Endodermal cell (in vitro differentiated cells): ENCODE data around the gene FXYD3. TPM values are rescaled to one million over a fixed set of nuclear protein-coding genes. Genes with fewer than 3 reads are reported as not detected.

ENCODE experiments used
- DNase-seq: peaks from one replicate; pipeline ENCODE4 v3.0.0-alpha.2; 2017
- H3K27ac ChIP-seq: 2 replicates; pipeline ENCODE4 v1.5.1; 2013; ENCODE audit warnings: mild to moderate bottlenecking, low read depth, low read length, moderate library complexity
- H3K27me3 ChIP-seq: 2 replicates; pipeline ENCODE4 v1.6.1; 2013; ENCODE audit warnings: mild to moderate bottlenecking, low read length, moderate library complexity; ENCODE audit not compliant: insufficient read depth, control insufficient read depth, poor library complexity, severe bottlenecking
- H3K36me3 ChIP-seq: 2 replicates; pipeline ENCODE4 v1.7.0; 2013; ENCODE audit warnings: mild to moderate bottlenecking, low read length, moderate library complexity; ENCODE audit not compliant: control insufficient read depth, insufficient read depth
- H3K4me1 ChIP-seq: one replicate; pipeline ENCODE4 v1.7.0; 2013; ENCODE audit warnings: low read length; ENCODE audit not compliant: control insufficient read depth, insufficient read depth
- H3K4me3 ChIP-seq: 2 replicates; pipeline ENCODE4 v1.5.1; 2013; ENCODE audit warnings: mild to moderate bottlenecking, low read length, moderate library complexity
- H3K9ac ChIP-seq: 2 replicates; pipeline ENCODE4 v1.6.1; 2013; ENCODE audit warnings: mild to moderate bottlenecking, low read length, moderate library complexity; ENCODE audit not compliant: poor library complexity, severe bottlenecking; ENCODE audit errors: extremely low read depth
- H3K9me3 ChIP-seq: 2 replicates; pipeline ENCODE4 v1.6.1; 2013; ENCODE audit warnings: mild to moderate bottlenecking, low read length, moderate library complexity; ENCODE audit not compliant: control insufficient read depth
- H3K27ac Mint-ChIP-seq: 2 replicates; pipeline ENCODE4 v1.8.0; 2020; ENCODE audit warnings: mixed read lengths
- H3K27me3 Mint-ChIP-seq: 2 replicates; pipeline ENCODE4 v1.8.0; 2021; ENCODE audit warnings: mild to moderate bottlenecking, mixed read lengths; ENCODE audit not compliant: insufficient read depth
- H3K36me3 Mint-ChIP-seq: 2 replicates; pipeline ENCODE4 v1.8.0; 2020; ENCODE audit warnings: low read depth, mixed read lengths
- H3K4me1 Mint-ChIP-seq: 2 replicates; pipeline ENCODE4 v1.8.0; 2020; ENCODE audit warnings: mixed read lengths
- H3K4me3 Mint-ChIP-seq: 2 replicates; pipeline ENCODE4 v1.8.0; 2020; ENCODE audit warnings: mild to moderate bottlenecking, moderate library complexity, mixed read lengths
- H3K9me3 Mint-ChIP-seq: 2 replicates; pipeline ENCODE4 v1.8.0; 2020; ENCODE audit warnings: mild to moderate bottlenecking, mixed read lengths
- WGBS, 2 experiments: methylation state at CpG; one replicate each; pipeline versions ENCODE4 v1.1.5 to v1.1.7; 2013; ENCODE audit warnings: missing lambda C conversion rate in 2 of 2, mixed read lengths in 1 of 2; ENCODE audit not compliant: insufficient coverage in 1 of 2, insufficient read length in 1 of 2; 5-methylcytosine and 5-hydroxymethylcytosine counted together
- total RNA-seq, 2 donors: library from RNA; stranded (reverse); fragmentation: NEBNext Ultra II Directional in 1 of 2; extraction: Animal tissue kit (Norgen Biotek cat#: 25700) in 1 of 2; gene quantifications; 2 replicates in 1 of 2; 3 replicates in 1 of 2; pipeline ENCODE4 v1.2.1, GENCODE V29; 2021
- TF ChIP-seq, protein P1 (sequence below): fragments of 200-600 bp; sonication (generic); conservative IDR thresholded peaks from 2 replicates; pipeline ENCODE4 v1.5.0; 2021; ENCODE audit warnings: antibody characterized with exemption, mild to moderate bottlenecking

FXYD3 gene
- total RNA-seq, 2 donors from 2014 or later = not detected

DNA sequence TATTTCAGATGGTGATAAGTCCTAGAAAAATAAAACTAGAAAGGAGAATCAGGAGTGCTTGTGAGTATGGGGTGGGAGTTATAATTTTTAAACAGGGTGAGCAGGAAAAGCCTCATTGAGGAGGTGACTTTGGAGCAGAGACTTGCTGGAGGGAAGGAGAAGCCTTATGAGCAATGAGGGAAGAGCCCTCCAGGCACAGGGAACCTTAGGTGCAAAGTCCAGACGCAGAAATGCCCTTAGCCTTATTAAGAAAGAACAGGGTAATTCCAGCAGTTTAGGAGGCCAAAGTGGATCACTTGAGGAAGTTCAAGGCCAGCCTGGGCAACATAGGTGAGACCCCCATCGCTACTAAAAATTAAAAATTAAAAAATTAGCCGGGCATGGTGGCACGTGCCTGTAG is 21.0 kb upstream of the FXYD3 start:
- Mint-ChIP-seq H3K9me3 (no peaks in the 10 kb centered on the region), H3K4me1 (no peaks in the 10 kb centered on the region), H3K36me3 (no peaks in the 10 kb centered on the region), H3K27me3 (no peaks in the 10 kb centered on the region), H3K27ac (no peak overlapping the region), H3K4me3 (no peak overlapping the region)
- no peaks in the 10 kb centered on the region for H3K9me3 ChIP-seq
- TF ChIP-seq, protein P1, sequence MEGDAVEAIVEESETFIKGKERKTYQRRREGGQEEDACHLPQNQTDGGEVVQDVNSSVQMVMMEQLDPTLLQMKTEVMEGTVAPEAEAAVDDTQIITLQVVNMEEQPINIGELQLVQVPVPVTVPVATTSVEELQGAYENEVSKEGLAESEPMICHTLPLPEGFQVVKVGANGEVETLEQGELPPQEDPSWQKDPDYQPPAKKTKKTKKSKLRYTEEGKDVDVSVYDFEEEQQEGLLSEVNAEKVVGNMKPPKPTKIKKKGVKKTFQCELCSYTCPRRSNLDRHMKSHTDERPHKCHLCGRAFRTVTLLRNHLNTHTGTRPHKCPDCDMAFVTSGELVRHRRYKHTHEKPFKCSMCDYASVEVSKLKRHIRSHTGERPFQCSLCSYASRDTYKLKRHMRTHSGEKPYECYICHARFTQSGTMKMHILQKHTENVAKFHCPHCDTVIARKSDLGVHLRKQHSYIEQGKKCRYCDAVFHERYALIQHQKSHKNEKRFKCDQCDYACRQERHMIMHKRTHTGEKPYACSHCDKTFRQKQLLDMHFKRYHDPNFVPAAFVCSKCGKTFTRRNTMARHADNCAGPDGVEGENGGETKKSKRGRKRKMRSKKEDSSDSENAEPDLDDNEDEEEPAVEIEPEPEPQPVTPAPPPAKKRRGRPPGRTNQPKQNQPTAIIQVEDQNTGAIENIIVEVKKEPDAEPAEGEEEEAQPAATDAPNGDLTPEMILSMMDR = no peak
- no peaks in the 10 kb centered on the region for H3K36me3 ChIP-seq
- no peaks in the 10 kb centered on the region for H3K4me1 ChIP-seq
- 87 to 94% methylated on average over 4 of the region's 4 CpGs for WGBS, 2 experiments
- DNase-seq = no peak
- H3K27ac ChIP-seq = no peak overlapping the region
- H3K9ac ChIP-seq = no peak overlapping the region
- no peak overlapping the region for H3K4me3 ChIP-seq
- no peaks in the 10 kb centered on the region for H3K27me3 ChIP-seq

DNA sequence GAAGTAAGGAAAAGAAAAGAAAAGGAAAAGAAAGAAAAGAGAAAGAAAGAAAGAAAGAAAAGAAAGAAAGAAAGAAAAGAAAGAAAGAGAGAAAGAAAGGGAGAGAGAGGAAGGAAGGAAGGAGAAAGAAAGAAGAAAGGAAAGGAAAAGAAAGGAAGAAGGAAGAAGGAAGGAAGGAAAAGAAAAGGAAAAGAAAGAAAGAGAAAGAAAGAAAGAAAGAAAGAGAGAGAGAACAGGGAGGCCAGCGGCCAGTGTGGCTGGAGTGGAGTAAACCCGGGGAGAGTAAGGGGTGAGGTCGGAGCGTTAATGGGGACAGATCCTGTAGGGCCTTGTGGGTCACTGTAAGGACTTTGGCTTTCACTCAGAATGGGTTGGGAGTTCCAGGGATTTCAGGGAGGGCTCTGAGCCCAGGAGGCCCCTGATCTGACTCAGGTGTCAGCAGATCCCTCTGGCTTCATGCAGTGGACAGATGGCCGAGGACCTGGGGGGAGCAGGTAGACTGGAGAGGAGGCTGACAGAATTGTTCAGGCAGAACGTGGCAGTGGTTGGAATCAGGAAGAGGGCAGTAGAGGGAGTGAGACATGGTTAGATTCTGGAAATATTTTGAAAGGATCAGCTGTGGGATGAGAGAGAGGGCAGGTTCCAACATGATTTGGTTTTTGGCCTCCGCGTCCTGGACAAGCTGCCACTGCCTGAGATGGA is 19.8 kb upstream of the FXYD3 start:
- no peaks in the 10 kb centered on the region for H3K9me3 Mint-ChIP-seq
- Histone ChIP-seq H3K27ac (no peak overlapping the region), H3K4me3 (no peak overlapping the region), H3K27me3 (no peaks in the 10 kb centered on the region), H3K36me3 (no peaks in the 10 kb centered on the region), H3K9ac (no peak overlapping the region), H3K9me3 (no peaks in the 10 kb centered on the region), H3K4me1 (no peaks in the 10 kb centered on the region)
- no peak for DNase-seq
- H3K4me3 Mint-ChIP-seq = no peak overlapping the region
- no peaks in the 10 kb centered on the region for H3K4me1 Mint-ChIP-seq
- no peaks in the 10 kb centered on the region for H3K27me3 Mint-ChIP-seq
- TF ChIP-seq, protein P1 = no peak
- no peak overlapping the region for H3K27ac Mint-ChIP-seq
- H3K36me3 Mint-ChIP-seq = no peaks in the 10 kb centered on the region
- WGBS, 2 experiments = 86 to 92% methylated on average over 6 to 8 of the region's 8 CpGs

DNA sequence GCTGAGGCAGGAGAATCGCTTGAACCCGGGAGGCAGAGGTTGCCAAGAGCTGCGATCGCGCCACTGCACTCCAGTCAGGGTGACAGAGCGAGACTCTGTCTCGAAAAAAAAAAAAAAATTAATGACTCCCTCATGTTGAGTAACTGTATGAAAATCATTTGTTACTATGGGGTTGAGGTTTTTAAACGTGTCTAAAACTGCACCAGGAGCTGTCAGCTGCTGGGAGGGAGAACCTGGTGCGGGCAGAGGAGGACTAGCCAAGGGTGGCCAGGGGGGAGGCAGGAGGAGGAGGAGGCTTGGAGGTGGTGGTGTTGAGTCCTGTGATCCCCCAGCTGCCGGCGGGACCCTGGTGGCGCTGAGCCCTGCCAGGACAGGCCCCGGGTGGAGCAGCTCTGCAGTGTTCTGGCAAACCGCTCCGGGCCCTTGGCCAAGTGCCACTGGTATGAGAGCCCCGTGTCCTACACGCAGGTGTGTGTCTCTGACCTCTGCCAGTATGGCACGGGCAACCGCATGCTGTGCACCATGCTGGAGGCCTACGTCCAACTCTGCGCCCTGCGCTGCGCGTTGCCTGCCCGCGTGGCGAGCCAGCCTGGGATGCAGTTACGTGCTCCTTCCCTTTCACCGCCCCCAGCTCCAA is 17.1 kb upstream of the FXYD3 start:
- Mint-ChIP-seq H3K27me3 (no peaks in the 10 kb centered on the region), H3K4me3 (no peak overlapping the region), H3K9me3 (no peaks in the 10 kb centered on the region), H3K36me3 (no peaks in the 10 kb centered on the region), H3K4me1 (no peaks in the 10 kb centered on the region), H3K27ac (no peak overlapping the region)
- Histone ChIP-seq H3K4me1 (no peaks in the 10 kb centered on the region), H3K27ac (no peak overlapping the region), H3K9me3 (no peaks in the 10 kb centered on the region), H3K36me3 (no peaks in the 10 kb centered on the region), H3K4me3 (no peak overlapping the region), H3K27me3 (no peaks in the 10 kb centered on the region), H3K9ac (no peak overlapping the region)
- WGBS, 2 experiments = 93% methylated on average over 20 to 29 of the region's 29 CpGs
- no peak for DNase-seq
- TF ChIP-seq, protein P1 = no peak
